Activated naive CD4-positive, alpha-beta T cell treated with Interleukin-2 at 50 U/mL for 16 hours (primary cell): ENCODE results near the gene SAE1.

Experiments
- DNase-seq: peaks from one replicate; pipeline ENCODE4 v3.0.0-alpha.2; 2020

Gene SAE1

DNA sequence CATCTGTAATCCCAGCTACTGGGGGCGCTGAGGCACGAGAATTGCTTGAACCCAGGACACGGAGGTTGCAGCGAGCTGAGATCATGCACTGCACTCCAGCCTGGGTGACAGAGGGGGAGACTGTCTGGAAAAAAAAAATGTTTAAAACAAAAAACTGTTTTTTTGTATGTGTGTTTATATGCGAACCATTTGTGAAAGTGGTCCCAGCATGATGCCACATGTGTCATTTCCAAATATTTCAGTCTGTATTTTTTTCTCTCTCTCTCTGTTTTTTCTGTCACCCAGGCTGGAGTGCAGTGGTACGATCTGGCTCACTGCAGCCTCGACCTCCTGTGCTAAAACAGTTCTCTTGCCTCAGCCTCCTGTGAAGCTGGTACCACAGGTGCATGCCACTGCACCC, 37.4 kb downstream of the SAE1 start:
- DNase-seq = no peak

DNA sequence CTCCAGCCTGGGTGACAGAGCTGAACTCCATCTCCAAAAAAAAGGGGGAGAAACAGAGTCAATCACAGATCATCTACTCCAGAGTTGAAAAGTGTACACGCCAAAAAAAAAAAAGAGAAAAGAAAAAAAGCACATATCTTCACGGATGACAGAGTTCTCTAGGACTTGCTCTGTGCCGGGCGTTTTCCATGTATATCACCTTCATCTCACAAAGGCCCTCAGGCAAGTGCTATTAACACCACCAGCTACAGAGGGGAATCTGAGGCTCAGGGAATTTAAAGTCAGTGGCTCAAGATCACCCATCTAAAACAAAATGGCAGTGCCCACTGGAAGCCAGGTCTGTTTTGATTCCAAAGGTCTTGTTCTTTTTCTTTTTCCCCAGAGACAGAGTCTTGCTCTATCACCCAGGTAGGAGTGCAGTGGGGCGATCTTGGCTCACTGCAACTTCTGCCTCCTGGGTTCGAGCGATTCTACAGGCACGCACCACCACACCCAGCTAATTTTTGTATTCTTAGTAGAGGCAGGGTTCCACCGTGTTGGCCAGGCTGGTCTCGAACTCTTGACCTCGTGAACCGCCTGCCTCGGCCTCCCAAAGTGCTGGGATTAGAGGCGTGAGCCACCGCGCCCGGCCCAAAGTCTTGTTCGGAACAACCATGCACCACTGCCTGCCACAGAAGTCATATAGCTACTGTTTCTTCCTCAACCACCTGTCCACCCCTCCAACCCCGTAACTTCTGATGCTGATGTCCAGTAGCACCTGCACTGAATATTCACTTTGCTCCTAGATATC, 42.2 kb downstream of the SAE1 start:
- no peak for DNase-seq

DNA sequence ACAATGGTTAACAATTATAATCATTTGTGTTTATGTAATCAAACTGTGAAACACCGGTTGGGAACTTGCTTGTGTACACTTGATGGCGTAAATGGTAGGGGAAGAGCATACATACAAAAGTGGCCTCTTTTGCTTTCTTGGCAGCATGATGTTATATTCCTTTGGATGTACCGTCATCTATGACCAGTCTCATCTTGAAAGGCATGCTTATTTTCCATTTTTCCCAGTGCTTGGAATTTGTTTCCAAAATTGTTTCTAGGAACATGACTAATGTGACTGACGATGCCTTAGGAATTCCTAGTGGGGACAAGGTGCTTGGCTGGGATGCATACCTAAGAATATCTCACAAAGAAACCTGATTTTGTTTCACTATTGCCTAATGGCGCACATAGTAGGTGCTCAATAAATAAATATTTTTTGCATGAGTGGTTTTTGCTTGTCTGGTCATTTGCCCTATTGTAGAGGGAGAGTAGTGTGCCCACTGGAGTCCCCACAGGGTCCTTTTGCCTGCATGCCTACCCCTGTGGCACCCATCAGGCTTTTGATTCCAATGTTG, 45.5 kb downstream of the SAE1 start:
- DNase-seq = no peak

DNA sequence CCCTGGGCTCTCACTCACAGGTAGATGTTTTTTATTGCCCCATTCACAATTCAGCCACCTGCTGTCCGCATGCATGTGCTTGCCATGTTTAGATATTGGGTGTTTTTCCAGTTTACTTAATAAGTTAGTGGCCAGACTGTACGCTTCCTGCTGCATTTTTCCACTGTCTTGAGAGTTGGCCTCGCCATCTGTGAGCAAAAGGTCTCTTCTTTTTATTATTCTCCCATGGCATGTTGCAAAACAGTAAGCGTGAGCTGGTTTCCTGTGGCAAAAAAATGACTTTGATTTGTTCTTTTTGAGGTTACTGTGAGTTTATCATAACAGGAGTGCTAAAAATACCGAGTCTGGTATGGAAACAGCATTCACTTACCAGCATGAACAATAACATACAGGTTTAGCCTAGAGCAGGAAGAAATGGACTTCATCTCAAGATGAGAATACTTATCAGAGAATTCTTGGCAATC, 46.0 kb downstream of the SAE1 start:
- peak; percentile 42 for DNase-seq

DNA sequence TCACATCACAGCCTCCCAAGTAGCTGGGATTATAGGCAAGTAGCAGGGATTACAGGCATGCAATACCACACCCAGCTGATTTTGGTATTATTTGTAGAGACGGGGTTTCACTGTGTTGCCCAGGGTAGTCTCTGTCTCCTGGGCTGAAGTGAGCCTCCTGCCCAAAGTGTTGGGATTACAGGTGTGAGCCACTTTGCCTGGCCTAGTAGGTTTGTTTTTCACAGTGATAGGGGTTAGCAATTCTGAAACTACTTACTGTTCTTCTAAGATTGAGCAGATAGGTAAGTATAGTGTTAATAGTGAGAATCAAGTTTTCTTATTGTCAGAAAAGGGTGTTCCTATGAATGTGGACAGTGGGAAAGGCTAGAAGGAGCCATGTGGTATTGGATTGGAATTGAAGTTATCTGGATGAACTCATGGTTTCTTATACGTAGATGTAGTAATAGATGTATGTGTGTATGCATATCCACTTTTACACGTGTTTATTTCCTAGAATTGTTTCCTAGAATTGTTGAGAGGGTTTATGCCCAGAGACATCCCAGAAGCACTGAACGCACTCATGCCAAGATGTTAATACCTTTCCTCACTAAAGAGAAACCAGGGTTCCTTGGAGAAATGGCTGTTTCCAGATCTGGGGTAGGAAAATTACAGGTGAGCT, 49.1 kb downstream of the SAE1 start:
- DNase-seq = no peak

DNA sequence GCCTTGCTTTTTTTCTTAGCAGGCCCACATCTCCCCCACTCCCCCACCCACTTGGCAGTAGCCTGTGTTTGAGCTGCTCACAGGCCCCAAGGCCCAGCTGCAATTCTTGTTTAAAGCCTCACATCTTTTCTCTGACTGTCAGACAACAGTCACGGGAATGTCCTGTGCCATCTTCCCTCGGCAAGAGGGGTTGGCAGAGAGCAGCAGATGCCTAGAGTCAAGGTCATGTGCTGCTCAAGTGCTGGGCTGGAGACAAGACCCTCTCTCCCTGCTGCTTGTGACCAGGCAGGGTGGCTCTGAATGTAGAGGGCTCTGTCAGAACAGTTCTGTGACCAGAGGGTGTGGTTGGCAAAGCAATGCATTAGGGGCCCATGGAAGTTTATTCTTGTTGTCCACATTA, 53.0 kb downstream of the SAE1 start:
- no peak for DNase-seq

DNA sequence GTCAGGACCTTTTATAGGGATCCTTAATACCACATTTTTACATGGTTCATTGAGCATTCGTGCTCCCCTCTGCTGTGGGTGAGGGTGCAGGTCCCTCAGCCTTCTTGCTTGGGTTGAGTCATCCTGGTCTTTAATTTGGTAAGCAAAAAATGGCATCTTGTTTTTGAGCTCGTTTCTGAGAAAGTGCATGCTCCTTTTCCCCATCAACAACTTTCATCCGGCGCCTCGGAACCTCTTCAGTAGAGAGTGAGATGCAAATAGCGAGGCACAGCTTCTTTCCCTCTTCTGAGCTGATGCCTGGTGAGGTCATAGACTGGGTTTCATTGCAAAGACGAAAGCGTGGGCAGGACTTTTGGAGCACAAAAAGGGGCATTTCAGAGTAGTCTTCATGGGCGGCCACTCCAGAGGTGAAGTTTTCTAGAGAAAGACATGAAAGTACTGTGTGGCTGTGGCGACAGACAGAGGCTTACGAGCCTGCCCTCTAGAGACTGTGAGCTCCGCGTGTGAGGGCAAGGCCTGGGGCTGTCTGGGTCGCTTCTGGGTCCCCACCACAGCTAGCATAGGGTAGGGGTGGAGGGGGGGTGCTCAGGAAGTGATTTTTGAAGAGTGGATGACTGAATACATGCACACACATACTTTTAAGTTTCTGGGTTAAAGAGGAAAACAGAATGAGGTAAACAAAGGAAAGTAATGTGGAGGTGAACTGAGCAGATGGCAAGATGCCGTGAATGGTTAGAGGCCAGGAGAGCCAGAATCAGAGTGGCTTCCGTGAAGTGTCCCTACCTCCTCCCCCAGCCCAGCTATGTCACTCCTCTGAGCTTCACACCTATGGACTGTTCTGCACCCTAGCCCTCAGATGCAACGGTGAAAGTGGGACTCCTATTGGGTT, 56.1 kb downstream of the SAE1 start:
- DNase-seq = peak; percentile 85

DNA sequence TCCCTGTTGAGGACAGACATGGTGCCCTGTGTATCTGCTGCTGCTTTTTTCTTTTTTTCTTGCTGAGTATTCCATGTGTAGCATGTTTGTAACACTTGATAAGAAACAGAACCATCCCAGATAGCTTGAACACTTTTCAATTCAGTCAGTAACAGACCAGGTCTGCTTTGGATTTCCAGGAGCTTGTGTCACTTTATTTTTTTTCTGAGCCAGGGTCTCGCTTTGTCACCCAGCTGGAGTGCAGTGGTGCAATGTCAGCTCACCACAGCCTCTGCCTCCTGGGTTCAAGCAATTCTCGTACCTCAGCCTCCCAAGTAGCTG, 56.7 kb downstream of the SAE1 start:
- no peak for DNase-seq

DNA sequence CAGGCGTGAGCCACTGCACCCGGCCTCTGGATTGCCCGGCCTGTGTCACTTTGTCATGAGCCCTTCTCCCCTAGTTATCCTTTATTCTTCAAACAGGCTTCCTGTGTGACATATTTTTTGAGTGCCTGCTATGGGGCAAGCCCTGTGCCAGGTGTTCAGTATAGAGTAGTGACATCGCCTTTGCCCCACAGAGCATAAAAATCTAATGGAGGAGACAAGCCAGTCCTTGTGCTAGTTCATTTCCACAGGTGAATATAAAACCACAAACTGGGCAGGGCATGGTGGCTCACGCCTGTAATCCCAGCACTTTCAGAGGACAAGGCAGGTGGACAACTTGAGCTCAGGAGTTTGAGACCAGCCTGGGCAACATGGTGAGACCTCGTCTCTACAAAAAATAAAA, 57.2 kb downstream of the SAE1 start:
- no peak for DNase-seq

DNA sequence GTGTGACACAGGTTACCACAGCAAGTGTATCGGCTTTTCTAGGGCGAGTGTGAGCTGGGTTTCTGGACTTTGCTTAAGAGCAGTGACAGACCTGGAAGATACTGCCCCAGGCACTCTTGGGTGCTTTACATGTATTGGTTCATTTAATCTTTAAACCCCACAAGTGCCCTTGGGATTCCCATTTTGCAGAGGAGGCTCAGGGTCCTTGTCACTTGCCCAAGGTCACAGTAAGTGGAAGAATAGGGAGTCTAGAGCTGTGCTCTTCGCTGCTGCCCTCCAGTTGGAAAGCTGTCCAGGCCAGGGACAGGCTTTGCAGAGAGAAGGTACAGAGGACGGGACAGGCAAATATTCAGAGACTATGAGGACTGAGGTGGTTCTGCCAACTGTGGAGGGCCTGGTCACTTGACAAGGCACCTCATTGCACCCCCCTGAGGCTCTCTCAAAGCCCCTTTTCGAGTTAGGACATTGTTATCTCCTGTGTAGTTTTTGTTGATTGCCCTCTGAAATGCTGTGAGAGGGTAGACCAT, 57.9 kb downstream of the SAE1 start:
- no peak for DNase-seq

DNA sequence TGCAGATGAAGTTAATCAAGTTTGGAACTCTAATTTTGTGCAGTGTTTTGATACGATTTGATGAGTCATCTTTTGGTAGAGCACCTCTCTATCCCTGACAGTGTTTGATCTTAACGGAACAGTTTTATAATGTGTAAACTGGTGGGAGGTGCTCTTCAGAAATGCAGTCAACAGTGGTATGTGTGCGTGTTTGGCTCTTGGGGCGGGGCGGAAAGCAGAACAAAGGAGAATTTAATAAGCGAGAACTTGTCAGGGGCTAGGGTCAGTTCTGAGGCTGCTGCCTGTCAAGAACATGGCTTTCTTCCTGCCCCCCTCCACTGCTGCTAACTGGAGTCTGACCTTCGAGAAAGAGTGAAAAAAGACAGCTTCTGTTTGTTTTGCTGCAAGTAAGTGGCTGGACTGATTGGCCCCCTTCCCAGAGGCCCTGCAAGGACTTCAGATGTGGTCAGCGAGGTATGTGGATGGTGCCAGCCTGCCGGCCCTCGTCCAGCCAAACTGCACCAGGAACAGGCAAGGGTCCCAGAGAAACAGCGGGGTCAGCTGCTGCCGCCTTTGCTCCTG, 59.6 kb downstream of the SAE1 start:
- DNase-seq = peak; percentile 75

DNA sequence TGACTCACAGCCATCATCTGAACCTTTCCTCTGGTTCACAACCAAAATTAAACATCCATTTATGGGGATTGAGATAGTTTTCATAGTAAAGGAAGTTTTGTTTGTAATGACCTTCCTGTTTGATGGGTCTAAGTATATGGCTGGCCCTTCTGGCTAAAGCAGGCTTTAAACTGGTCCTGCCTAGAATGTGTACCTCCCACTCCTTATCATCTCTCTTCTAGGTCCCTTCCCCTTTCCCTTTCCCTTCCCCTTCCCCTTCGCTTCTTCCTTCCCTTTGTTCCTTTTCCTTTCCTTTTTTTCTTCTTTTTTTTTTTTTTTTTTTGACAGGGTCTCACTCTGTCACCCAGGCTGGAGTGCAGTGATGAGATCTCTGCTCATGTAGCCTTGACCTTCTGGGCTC, 64.8 kb downstream of the SAE1 start:
- no peak for DNase-seq

DNA sequence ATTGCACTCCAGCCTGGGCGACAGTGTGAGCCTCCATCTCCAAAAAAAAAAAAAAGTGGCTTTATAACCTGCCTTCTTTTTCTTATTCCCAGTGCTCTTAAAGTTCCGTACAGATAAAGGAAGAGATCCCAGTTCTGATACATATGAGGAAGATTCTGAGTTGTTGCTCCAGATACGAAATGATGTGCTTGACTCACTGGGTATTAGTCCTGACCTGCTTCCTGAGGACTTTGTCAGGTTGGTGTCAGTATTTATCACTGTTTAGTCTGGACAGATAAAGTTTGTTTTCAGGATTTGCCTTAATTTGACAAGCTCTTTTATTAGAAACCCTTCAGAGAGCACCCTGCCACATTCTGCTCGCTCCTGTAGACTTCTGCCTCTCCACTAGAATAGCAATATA, 66.5 kb downstream of the SAE1 start:
- no peak for DNase-seq

DNA sequence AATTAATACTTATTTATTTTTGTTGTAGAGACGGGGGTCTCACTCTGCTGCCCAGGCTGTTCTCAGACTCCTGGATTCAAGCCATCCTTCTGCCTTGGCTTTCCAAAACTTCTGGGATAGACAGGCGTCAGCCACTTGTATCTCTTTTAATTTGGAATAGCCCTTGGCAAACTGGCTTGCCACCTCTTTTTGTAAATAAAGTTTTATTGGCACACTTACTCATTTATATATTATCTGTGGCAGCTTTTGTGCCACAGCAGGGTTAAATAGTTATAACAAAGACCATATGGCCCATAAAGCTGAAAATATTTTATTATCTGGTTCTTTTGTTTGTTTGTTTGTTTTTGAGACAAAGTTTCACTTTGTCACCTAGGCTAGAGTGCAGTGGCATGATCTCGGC, 69.9 kb downstream of the SAE1 start:
- DNase-seq = no peak

DNA sequence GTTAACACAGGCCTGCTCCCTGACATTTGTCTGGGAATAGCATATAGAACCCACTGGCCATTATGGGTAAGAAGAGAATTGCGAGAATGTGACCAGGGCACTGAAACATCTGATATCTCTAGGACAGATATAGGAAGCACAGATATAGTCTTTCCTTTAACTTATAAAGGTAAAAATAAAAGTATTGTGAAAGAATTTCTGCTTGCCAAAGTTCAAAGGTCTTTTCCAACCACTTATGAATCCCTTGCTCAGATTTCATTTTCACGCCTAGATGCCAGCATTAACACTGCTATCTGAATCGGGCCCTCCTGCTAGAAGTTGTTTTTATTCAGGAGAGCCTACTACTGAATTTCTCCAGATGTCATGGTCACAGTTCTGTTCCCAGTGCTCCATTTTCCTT, 72.6 kb downstream of the SAE1 start:
- no peak for DNase-seq

DNA sequence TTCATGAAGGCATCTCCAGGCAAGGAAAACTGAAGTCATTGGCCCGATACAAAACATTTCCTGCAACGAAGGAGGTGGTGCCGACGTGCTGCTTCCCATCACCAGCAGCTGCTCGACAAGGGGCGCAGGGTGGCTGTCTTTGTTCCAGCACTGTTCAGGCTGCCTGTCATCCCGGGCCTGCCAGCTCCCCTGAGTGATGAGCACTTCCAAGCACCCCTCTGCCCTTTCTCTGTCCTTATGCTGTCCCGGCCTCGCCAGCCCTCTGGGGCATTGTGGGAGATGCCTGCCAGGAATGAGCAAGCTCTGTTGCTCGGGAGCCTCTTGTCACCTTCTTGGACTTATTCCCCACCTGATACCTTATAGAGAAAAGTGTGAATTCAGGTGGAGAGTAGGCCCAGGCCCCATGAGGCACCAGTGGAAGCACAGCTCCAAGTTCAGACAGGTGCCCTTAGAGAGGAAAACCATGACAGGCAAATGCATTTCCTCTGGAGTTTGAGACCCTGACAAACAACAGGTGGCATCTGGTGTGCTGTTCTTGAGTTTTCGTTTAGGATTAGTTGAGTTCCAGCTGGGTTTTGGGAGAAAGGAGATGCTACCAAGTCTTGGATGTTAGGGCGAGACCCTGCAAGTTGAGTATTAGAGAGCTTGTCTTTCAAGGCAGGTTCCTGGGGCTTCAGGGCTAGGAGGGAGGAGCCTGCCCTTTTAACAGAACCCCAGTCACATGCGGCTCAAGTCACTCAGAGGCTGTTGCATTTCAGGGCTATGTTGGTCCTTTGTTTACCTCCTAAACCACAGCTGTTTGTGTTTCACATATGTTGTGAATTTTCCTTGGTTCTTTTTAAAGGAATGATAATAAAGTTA, 78.9 kb downstream of the SAE1 start:
- no peak for DNase-seq

DNA sequence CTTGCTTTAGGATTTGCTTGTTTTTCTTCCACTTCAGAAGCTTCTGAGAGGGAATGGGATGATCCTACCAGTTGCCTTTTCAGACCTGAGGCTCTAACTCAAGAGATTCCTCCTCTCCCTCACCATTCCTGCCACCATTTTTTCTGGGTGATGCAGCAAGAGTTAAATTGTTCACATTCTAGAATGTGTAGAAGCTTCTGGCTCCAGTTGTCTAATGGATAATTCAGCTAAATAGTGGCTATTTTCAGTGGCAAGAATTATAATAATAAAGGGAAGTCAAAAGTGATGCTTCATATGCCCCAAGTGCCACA, 79.5 kb downstream of the SAE1 start:
- no peak for DNase-seq

DNA sequence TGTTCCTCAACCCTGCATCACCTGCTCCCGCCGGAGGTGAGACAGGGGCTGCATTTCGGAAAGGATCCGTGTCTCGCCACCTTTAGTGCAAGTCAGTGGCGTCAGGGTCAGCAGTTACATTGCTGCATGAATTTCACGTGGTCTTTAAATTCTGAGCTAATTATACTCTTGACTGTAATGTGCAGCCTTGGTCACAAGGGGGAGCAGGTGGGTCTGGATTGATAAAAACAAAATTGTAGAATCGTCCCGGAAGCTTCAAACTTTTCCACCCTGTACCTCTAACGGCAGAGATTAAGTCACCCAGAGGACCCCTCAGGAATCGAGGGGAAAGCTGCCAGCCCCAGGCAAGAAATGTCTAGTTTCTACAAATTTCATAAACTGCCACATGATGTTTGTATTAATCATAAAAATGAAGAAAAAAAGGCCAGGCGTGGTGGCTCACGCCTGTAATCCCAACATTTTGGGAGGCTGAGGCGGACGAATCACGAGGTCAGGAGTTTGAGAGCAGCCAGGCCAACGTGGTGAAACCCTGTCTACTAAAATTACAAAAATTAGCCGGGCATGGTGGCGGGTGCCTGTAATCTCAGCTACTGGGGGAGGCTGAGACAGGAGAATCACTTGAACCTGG, 80.2 kb downstream of the SAE1 start:
- peak; percentile 77 for DNase-seq

DNA sequence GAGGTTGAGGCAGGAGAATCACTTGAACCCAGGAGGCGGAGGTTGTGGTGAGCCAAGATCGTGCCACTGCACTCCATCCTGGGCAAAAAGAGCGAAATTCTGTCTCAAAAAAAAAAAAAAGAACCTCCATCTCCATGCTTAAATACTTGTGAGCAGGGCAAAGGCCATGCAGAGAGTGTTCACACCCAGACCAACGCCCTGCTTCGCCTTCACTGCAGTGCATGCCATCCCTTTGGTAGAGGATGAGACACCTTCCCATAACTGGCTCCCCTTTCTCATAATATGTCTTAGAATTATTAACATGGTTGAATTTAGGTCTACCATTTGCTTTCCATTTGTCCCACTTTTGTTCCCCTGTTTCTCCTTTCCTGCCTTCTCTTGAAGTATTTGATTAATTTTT, 84.9 kb downstream of the SAE1 start:
- DNase-seq = no peak

DNA sequence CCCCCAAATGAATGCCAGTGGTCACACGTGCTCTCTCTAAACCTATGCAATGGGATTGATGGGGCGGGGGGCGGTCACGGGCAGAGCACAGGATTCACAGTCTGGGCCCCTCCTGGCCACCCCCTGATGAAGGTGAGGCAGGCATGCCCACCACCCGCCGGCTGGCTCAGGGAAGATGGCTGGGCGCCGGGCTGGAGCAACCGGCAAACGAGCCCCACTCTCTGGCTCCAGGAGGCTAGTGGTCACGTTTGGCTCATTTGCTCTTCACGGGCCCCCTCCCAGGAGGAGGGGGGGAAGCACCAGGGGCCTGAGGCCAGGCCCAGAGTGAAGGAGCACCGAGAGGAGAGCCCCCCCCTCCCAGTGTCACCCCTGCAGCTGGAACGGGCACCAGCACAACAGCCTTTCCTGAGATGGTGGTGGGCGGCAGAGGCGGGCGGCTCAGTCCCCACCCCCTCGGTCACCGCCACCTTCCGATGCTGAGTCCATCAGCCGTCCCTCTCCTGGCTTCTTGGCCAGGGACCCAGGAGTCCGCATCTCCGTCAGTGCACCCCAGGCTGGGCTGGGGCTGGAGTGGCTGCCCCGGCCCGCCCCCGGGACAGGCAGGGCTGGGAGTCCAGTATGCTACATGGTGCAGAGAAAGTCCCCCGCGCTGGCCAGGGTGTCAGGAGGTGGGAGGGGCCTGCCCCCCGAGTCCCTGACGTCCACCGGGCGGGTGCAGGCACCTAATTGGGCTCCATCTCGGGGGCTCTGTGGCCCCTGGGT, 90.6 kb downstream of the SAE1 start:
- no peak for DNase-seq

DNA sequence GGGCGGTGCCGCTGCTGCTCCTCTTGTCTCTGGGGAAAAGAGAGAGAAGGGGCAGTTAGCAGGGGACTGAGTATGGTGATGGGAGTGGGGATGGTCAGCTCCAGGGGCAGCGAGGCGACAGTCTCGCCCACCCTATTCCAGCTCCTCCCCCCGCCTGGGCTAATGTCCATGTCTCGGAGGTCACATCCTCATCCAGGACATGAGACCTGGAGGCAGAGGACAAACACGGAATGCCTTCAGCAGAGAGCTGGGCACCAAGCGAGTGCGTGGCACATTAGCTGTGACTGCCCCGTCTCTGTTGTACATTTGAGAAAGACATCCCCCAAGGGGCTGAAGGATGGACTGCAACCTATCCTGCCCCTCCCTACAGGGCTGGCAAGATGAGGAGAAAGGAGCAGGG, 91.3 kb downstream of the SAE1 start:
- no peak for DNase-seq
